Measurements from ENCODE around the gene PACS2.

The PACS2 gene

DNA sequence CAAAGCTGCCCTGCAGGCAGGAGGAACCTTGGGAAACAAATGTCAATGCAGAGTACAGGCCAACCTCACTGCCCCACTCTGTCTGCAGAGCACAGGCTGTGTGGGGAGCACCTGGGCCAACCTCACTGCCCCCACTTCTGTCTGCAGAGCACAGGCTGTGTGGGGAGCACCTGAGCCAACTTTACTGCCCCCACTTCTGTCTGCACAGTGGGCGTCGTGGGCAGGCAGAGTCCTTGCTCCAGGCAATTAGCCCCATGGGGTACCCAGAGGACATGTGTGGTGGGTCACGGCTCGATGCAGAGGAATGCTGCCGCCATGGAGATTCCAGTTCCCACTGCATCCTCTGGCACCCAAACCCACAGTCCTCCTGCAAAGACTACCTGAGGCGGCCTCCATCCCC lies 39.9 kb upstream of the PACS2 start:
- TF ChIP-seq, protein P1, sequence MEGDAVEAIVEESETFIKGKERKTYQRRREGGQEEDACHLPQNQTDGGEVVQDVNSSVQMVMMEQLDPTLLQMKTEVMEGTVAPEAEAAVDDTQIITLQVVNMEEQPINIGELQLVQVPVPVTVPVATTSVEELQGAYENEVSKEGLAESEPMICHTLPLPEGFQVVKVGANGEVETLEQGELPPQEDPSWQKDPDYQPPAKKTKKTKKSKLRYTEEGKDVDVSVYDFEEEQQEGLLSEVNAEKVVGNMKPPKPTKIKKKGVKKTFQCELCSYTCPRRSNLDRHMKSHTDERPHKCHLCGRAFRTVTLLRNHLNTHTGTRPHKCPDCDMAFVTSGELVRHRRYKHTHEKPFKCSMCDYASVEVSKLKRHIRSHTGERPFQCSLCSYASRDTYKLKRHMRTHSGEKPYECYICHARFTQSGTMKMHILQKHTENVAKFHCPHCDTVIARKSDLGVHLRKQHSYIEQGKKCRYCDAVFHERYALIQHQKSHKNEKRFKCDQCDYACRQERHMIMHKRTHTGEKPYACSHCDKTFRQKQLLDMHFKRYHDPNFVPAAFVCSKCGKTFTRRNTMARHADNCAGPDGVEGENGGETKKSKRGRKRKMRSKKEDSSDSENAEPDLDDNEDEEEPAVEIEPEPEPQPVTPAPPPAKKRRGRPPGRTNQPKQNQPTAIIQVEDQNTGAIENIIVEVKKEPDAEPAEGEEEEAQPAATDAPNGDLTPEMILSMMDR (IDR thresholded peaks at IDR 0.05), result no peak

DNA sequence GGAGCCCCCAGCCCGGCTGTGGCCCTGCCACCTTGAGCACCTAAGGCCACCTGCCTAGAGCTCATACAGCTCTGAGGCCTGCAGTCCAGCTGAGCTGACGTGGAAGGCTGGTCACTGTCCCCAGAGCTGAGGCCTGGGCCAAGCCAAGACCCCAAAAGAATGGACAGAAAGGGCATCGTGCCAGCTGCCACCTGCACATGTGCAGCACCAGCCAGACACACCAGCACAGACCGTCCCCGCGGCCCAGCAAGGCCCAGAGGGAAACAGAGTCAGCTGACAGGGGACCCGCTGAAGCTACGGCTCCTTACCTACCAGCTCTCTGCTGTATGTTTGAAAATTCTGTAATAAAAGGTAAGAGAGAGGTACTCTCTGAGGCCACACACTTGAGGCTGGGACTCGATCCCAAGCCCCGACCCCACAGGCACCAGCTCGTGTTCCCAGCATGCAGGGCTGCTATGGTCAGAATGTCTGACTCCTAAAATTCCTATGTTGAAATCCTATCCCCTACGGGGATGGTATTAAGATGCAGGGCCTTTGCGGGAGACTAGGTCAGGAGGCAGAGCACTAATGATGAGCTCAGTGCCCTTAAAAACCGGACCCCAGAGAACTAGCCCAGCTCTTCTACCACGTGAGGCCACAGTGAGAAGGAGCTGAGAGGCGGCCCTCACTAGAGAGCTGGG lies 39.1 kb upstream of the PACS2 start:
- TF ChIP-seq, protein P1 (IDR thresholded peaks at IDR 0.05), result no peak

DNA sequence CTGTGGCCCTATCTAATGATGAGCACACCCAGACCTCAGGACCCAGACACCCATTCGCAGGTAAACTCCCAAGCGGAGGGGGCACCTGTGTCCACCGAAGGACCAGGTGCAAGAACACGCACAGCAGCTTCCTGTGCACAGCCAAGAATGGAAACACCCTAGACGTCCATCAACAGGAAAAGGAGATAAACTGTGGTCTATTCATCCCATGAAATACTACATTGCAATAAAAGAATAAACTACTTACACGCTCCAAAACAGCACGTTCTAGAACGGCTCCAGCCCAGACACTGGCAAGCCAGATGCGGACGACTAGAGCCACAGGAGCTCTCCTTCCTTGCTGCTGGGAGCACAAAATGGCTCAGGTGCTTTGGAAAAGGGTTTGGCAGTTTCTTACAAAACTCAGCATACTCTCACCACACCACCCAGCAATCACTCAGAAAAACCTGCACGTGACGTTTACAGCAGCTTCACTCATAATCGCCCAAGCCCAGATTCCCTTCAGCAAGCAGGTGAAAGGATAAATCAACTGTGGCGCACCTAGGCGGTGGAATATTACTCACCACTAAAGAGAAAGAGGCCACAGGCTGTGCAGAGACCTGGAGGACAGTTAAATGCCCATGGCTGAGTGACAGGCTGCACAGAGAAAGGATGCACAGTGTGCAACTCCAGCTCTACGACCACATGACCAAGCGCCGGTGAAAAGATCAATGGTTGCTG lies 34.7 kb upstream of the PACS2 start:
- TF ChIP-seq, protein P1 (IDR thresholded peaks at IDR 0.05), result no peak

DNA sequence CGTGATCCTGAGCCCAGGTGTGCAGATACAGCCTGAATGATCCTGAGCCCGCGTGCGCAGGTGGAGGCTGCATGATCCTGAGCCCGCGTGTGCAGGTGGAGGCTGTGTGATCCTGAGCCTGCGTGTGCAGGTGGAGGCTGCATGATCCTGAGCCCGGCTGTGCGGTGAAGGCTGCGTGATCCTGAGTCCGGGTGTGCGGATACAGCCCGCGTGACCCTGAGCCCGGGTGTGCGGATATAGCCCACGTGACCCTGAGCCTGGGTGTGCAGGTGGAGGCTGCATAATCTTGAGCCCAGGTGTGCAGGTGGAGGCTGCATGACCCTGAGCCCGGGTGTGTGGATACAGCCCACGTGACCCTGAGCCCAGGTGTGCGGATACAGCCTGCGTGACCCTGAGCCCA lies 34.0 kb upstream of the PACS2 start:
- TF ChIP-seq, protein P1 (IDR thresholded peaks at IDR 0.05), result no peak

DNA sequence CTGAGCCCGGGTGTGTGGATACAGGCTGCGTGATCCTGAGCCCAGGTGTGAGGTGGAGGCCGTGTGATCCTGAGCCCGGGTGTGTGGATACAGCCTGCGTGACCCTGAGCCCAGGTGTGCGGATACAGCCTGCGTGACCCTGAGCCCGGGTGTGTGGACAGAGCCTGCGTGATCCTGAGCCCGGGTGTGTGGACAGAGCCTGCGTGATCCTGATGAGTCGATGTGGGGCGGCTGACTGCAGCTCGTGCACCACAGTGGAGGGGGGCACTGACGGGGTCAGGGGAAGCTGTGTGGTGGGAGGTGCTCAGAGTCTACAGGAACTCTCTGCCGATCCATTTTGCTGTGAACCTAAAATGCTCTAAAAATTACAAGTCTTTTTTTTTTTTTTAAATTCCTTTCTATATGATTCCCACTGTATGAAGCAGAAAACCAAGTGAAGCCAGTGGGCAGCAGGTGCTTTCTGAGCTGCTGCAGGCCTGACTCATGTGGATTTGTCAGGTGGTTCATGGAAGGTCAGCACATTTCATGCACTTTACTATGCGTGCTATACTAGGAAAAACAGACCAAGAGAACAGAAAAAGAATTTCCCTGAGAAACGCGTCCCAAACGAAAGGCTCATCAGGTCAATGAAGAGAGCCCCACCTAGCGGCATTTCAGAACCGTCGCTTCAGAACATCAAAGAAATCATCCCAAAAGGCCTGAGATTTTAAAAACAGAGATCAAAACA lies 33.0 kb upstream of the PACS2 start:
- TF ChIP-seq, protein P1 (IDR thresholded peaks at IDR 0.05), result peak; percentile 81

DNA sequence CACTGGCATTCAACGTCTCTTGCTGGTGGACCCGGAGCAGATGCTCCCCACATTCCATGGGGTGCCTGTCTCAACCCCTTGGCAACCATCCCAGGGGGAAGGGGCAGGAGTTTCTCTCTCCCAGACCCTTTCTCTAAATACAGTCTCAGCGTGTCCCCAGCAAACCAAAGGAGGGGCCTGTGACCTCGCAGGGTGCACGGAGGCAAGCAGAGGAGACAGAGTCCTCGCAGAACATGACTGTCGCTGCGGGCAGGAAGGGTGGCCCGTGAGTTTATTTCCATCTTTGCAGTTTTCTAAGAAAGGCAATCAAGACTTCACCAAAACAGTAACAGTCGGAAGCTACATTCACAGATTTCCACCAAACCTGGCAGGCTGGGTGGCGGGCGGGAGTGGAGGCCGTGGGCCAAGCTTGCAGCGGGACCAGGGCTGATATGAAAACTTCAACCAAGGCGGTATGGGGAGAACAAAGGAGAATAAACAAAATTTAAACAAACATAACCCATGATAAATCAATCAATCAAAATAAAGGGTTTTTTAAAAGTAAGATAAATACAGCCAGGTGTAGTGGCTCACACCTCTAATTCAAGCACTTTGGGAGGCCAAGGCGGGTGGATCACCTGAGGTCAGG lies 32.3 kb upstream of the PACS2 start:
- TF ChIP-seq, protein P1 (IDR thresholded peaks at IDR 0.05), result peak; percentile 37; the same call in 1 of the 2 replicates

- TF ChIP-seq, protein P1 (IDR thresholded peaks at IDR 0.05), result no peak
Measured at GRCh38 chr14:105283028-105283427, 31.5 kb upstream of the PACS2 start.

All from LNCAP (cell line).